ENCODE data around the gene CDH4.

DNA sequence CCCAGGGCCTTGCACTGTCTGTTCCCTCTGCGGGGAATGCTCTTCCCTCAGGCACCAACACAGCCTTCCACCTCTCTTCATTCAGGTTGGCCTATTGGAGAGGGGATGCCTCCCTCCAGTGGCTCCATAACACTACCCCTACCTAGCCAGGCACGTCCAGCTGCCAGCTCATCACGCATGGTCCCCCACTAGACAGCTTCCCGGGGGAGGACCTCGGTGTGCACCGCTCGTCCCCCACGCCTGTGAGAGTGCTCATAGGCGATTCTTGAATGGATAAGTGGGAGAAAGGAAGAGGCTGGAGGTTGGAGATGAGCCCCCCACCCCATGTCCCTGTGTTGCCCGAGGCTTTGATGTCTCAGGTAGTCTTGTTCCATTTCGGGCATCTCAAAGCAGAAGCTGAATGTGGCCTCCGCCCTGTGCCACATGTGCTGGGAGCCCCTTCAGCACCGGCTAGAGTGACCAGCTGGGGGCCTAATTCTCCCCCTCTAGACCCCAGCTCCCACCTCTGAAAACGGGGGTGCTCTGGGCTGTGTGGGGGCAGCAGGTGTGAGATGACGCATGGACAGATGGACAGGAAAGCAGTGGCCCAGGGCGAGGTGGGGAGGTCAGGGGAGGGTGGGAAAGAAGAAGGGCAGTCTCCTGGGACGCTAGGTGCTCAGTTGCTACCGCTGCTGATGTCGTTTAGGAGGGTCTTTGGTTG is 480.6 kb downstream of the CDH4 start:
- TF ChIP-seq, protein P1, sequence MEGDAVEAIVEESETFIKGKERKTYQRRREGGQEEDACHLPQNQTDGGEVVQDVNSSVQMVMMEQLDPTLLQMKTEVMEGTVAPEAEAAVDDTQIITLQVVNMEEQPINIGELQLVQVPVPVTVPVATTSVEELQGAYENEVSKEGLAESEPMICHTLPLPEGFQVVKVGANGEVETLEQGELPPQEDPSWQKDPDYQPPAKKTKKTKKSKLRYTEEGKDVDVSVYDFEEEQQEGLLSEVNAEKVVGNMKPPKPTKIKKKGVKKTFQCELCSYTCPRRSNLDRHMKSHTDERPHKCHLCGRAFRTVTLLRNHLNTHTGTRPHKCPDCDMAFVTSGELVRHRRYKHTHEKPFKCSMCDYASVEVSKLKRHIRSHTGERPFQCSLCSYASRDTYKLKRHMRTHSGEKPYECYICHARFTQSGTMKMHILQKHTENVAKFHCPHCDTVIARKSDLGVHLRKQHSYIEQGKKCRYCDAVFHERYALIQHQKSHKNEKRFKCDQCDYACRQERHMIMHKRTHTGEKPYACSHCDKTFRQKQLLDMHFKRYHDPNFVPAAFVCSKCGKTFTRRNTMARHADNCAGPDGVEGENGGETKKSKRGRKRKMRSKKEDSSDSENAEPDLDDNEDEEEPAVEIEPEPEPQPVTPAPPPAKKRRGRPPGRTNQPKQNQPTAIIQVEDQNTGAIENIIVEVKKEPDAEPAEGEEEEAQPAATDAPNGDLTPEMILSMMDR (IDR thresholded peaks at IDR 0.05): no peak
- TF ChIP-seq POLR2A (IDR thresholded peaks at IDR 0.05): no peak

Data from upper lobe of left lung (tissue), 4 donors.